Cardiac muscle cell (in vitro differentiated cells and primary cell): ENCODE results near the gene NR3C2. TPM values are rescaled to one million over a fixed set of nuclear protein-coding genes. Genes with fewer than 3 reads are reported as not detected.

ENCODE experiments used
- DNase-seq, 2 donors: peaks; one replicate each; pipeline versions ENCODE4 v3.0.0 to v3.0.0-alpha.2; 2010 to 2017; ENCODE audit warnings: low read depth in 1 of 2, low spot score in 1 of 2
- H3K27ac ChIP-seq: fragments of 200-600 bp; sonication (generic); 2 replicates; pipeline ENCODE4 v1.5.1; 2016
- H3K27me3 ChIP-seq: fragments of 200-600 bp; sonication (generic); 2 replicates; pipeline ENCODE4 v1.6.0; 2016; ENCODE audit warnings: control low read depth
- H3K36me3 ChIP-seq: fragments of 200-600 bp; sonication (generic); 2 replicates; pipeline ENCODE4 v1.5.1; 2016; ENCODE audit warnings: control low read depth
- H3K4me1 ChIP-seq: fragments of 200-600 bp; sonication (generic); 2 replicates; pipeline ENCODE4 v1.8.1; 2017; ENCODE audit warnings: low read depth, mild to moderate bottlenecking, mixed run types
- H3K4me3 ChIP-seq: fragments of 200-600 bp; sonication (generic); 2 replicates; pipeline ENCODE4 v1.5.1; 2016; ENCODE audit warnings: mild to moderate bottlenecking
- H3K9me3 ChIP-seq: fragments of 200-600 bp; sonication (generic); 2 replicates; pipeline ENCODE4 v1.5.1; 2017; ENCODE audit warnings: low read depth, mild to moderate bottlenecking, control low read depth
- CTCF ChIP-seq: IDR thresholded peaks from 2 replicates; pipeline ENCODE4 v1.5.1; 2012; ENCODE audit warnings: low read depth, mild to moderate bottlenecking, low read length
- polyA plus RNA-seq: library from polyadenylated mRNA; unstranded; fragments of >200 nt; fragmentation: Nextera tagmentation; extraction: Ambion mirVana; gene quantifications from 2 replicates; pipeline ENCODE4 v1.2.1, GENCODE V29; 2016
- total RNA-seq: library from RNA; depleted of rRNA; stranded (reverse); fragments of >200 nt; gene quantifications from 2 replicates; pipeline ENCODE4 v1.2.3, GENCODE V29; 2016

NR3C2 gene
- total and polyA plus RNA-seq, 2 experiments from 2014 or later = 0.43 to 2.5 TPM

GRCh38 chr4:148161601-148162000, 280.6 kb downstream of the NR3C2 start:
- H3K36me3 ChIP-seq = no peaks in the 10 kb centered on the region
- no peak overlapping the region for H3K4me3 ChIP-seq
- no peak for DNase-seq
- no peaks in the 10 kb centered on the region for H3K27me3 ChIP-seq
- no peaks in the 10 kb centered on the region for H3K9me3 ChIP-seq
- peaks cover 23% of the 10 kb centered on the region for H3K4me1 ChIP-seq
- peak overlapping the region; percentile 55 for H3K27ac ChIP-seq
- no peak for TF ChIP-seq CTCF

- Histone ChIP-seq H3K27me3 (no peaks in the 10 kb centered on the region), H3K4me1 (peaks cover 23% of the 10 kb centered on the region), H3K36me3 (no peaks in the 10 kb centered on the region), H3K27ac (no peak overlapping the region), H3K4me3 (no peak overlapping the region), H3K9me3 (no peaks in the 10 kb centered on the region)
- no peak for DNase-seq
- no peak for TF ChIP-seq CTCF
These were observed 282.4 kb downstream of the NR3C2 start for GRCh38 chr4:148159793-148160192.

GRCh38 chr4:148154769-148155168, 287.4 kb downstream of the NR3C2 start:
- Histone ChIP-seq H3K27ac (no peak overlapping the region), H3K36me3 (no peaks in the 10 kb centered on the region), H3K4me1 (no peaks in the 10 kb centered on the region), H3K4me3 (no peak overlapping the region), H3K9me3 (no peaks in the 10 kb centered on the region), H3K27me3 (no peaks in the 10 kb centered on the region)
- no peak for TF ChIP-seq CTCF
- no peak for DNase-seq

- H3K4me3 ChIP-seq = no peak overlapping the region
- H3K27ac ChIP-seq = no peak overlapping the region
- no peak for TF ChIP-seq CTCF
- H3K9me3 ChIP-seq = no peaks in the 10 kb centered on the region
- H3K4me1 ChIP-seq = no peaks in the 10 kb centered on the region
- H3K27me3 ChIP-seq = no peaks in the 10 kb centered on the region
- H3K36me3 ChIP-seq = no peaks in the 10 kb centered on the region
- DNase-seq = peak in 1 of 2 donors; percentile 18
These were observed 289.2 kb downstream of the NR3C2 start for GRCh38 chr4:148152868-148153625.

GRCh38 chr4:148151806-148152205, 290.4 kb downstream of the NR3C2 start:
- no peaks in the 10 kb centered on the region for H3K9me3 ChIP-seq
- DNase-seq = no peak
- H3K4me3 ChIP-seq = no peak overlapping the region
- TF ChIP-seq CTCF = no peak
- H3K4me1 ChIP-seq = no peaks in the 10 kb centered on the region
- H3K36me3 ChIP-seq = no peaks in the 10 kb centered on the region
- no peak overlapping the region for H3K27ac ChIP-seq
- H3K27me3 ChIP-seq = no peaks in the 10 kb centered on the region

GRCh38 chr4:148145475-148145874, 296.7 kb downstream of the NR3C2 start:
- no peak for DNase-seq
- Histone ChIP-seq H3K9me3 (no peaks in the 10 kb centered on the region), H3K36me3 (no peaks in the 10 kb centered on the region), H3K27me3 (no peaks in the 10 kb centered on the region), H3K4me3 (no peak overlapping the region), H3K4me1 (no peaks in the 10 kb centered on the region), H3K27ac (no peak overlapping the region)
- TF ChIP-seq CTCF = no peak
